ENCODE results near the gene HNRNPA2B1.
"Not testable (repeated sequence)": the region's sequence is repeated elsewhere in the genome, so short reads cannot be mapped to it uniquely, and the experiment has no call there.

Gene HNRNPA2B1

DNA sequence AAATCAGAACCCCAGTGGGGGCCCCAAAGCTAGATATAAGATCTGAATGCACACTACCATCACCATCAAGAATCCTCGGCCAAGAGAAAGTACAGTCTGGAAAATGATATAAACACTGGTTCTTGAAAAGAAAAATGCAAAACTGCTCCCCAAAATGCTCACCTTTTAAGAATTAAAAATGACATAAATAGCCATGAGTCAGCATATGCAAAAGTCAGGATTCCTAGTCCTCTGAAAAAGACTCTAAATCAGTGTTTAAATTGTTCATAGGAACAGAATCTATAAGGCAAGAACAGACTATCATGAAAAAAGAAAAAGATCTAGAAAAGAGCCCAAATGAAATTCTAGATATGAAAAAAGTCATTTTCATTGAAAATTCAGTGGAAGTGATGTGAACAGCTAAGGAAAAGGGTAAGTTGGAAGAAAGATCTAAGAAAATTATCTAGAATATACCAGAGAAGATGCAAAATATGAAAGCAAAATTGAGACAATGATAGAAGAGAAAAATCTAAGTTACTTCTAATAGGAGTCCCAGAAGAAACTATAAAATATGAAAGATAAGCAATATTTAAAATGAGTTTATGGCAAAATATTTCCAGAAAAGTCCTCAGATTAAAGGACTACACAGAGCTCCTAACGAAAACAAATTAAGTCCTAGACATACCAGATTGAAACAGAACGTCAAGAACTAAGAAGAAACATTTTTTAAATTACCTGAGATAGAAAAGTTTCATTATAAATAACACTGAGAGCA is 18.9 kb downstream of the HNRNPA2B1 start:
- no peak for TF ChIP-seq CTCF (IDR thresholded peaks at IDR 0.05; ENCODE audit: low read depth, low read length)
- no peak for DNase-seq (ENCODE audit: extremely low read depth, low read depth)

DNA sequence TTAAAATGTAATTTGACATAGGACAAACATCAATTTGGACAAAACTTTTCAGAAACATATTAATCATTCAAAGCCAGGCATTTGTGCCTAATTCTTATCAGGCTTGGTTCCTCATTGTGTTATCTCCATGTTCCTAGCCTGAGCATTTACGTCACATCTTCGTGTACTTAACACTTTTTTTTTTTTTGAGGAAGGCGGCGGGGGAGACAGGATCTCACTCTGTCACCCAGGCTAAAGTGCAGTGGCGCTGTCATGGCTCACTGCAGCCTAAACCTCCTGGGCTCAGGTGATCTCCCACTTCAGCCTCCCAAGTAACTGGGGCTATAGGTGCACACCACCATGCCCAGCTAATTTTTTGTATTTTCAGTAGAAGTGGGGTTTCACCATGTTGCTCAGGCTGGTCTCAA is 19.8 kb downstream of the HNRNPA2B1 start:
- DNase-seq (ENCODE audit: extremely low read depth, low read depth): no peak
- TF ChIP-seq CTCF (IDR thresholded peaks at IDR 0.05; ENCODE audit: low read depth, low read length): no peak

GRCh38 chr7:26179826-26180497 is 20.6 kb downstream of the HNRNPA2B1 start:
- no peak for DNase-seq (ENCODE audit: extremely low read depth, low read depth)
- no peak for TF ChIP-seq CTCF (IDR thresholded peaks at IDR 0.05; ENCODE audit: low read depth, low read length)

DNA sequence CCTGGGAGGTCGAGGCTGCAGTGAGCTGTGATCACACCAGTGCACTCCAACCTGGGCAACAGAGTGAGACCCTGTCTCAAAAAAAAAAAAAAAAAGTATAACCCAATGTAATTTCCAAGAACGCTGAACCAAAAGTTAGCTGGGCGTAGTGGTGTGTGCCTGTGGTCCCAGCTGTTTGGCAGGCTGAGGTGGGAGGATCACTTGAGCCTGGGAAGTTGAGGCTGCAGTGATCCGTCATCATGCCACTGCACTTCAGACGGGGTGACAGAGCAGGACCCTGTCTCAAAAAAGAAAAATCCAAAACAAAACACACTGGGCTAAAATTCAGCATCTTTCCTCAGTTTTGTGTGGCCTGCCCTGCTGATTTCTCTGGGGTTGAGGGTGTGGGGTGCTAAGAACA is 21.1 kb downstream of the HNRNPA2B1 start:
- no peak for DNase-seq (ENCODE audit: extremely low read depth, low read depth)
- no peak for TF ChIP-seq CTCF (IDR thresholded peaks at IDR 0.05; ENCODE audit: low read depth, low read length)

- DNase-seq (ENCODE audit: extremely low read depth, low read depth): no peak
Observed at GRCh38 chr7:26178272-26178960, 22.1 kb downstream of the HNRNPA2B1 start.

GRCh38 chr7:26177269-26177668 is 23.3 kb downstream of the HNRNPA2B1 start:
- DNase-seq (ENCODE audit: extremely low read depth, low read depth): not testable (repeated sequence)

More at GRCh38 chr7:26178272-26178960, 22.1 kb downstream of the HNRNPA2B1 start:
- TF ChIP-seq CTCF (IDR thresholded peaks at IDR 0.05; ENCODE audit: low read depth, low read length): no peak

- not testable (repeated sequence) for DNase-seq (ENCODE audit: extremely low read depth, low read depth)
Observed at GRCh38 chr7:26176696-26177095, 23.9 kb downstream of the HNRNPA2B1 start.

DNA sequence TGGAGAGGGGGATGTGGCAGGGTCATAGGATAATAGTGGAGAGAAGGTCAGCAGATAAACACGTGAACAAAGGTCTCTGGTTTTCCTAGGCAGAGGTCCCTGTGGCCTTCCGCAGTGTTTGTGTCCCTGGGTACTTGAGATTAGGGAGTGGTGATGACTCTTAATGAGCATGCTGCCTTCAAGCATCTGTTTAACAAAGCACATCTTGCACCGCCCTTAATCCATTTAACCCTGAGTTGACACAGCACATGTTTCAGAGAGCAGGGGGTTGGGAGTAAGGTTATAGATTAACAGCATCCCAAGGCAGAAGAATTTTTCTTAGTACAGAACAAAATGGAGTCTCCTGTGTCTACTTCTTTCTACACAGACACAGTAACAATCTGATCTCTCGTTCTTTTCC is 24.6 kb downstream of the HNRNPA2B1 start:
- not testable (repeated sequence) for DNase-seq (ENCODE audit: extremely low read depth, low read depth)

Measured in AG09319 (cell line).